ENCODE measurements around the gene NBL1. TPM values are rescaled to one million over a fixed set of nuclear protein-coding genes. Genes with fewer than 3 reads are reported as not detected.

The NBL1 gene
- total RNA-seq, 5 donors from 2014 or later (not counting 1 experiment from before 2014, with no cell fraction given) = 11.4 to 38.1 (median 13.7) TPM

- no peak for ATAC-seq (replicated peaks in 1 of 4)
- Mint-ChIP-seq H3K9me3 (no peaks in the 10 kb centered on the region), H3K36me3 (peaks cover 32% of the 10 kb centered on the region), H3K4me1 (peaks cover 30 to 37% (median 33%) of the 10 kb centered on the region in 3 donors), H3K4me3 (no peak overlapping the region), H3K27ac (no peak overlapping the region), H3K27me3 (no peaks in the 10 kb centered on the region)
- Histone ChIP-seq H3K27me3 (replicated peaks in 1 of 2; ENCODE audit: control insufficient read depth in 2 of 2, extremely low read depth in 1 of 2, insufficient read depth in 2 of 2, low read length in 1 of 2) (no peaks in the 10 kb centered on the region), H3K27ac (ENCODE audit: low read length) (no peak overlapping the region), H3K4me3 (ENCODE audit: control insufficient read depth in 1 of 2, extremely low read depth in 1 of 2, low read length in 1 of 2) (no peak overlapping the region), H3K4me1 (ENCODE audit: control insufficient read depth in 1 of 2, extremely low read depth in 1 of 2, insufficient read depth in 2 of 2, low read length in 2 of 2) (no peaks in the 10 kb centered on the region), H3K36me3 (ENCODE audit: control insufficient read depth in 2 of 2, extremely low read depth in 1 of 2, insufficient read depth in 1 of 2, low read length in 1 of 2) (peaks cover 0 to 28% of the 10 kb centered on the region in 2 donors), H3K9me3 (no peaks in the 10 kb centered on the region)
- POLR2A ChIA-PET = no interaction called here
- no peak for DNase-seq
- CTCF ChIA-PET = interaction anchor here in 1 of 2 donors (0.7 to 1.4 kb wide), 2 partner anchors 13 to 216 kb away, joined by 3 to 4 read pairs; no protein-coding TSS in a partner anchor
- WGBS (ENCODE audit: insufficient coverage) = 100% methylated on average over 2 of the region's 3 CpGs
Measured at GRCh38 chr1:19620786-19621185, 23.3 kb upstream of the NBL1 start.

DNA sequence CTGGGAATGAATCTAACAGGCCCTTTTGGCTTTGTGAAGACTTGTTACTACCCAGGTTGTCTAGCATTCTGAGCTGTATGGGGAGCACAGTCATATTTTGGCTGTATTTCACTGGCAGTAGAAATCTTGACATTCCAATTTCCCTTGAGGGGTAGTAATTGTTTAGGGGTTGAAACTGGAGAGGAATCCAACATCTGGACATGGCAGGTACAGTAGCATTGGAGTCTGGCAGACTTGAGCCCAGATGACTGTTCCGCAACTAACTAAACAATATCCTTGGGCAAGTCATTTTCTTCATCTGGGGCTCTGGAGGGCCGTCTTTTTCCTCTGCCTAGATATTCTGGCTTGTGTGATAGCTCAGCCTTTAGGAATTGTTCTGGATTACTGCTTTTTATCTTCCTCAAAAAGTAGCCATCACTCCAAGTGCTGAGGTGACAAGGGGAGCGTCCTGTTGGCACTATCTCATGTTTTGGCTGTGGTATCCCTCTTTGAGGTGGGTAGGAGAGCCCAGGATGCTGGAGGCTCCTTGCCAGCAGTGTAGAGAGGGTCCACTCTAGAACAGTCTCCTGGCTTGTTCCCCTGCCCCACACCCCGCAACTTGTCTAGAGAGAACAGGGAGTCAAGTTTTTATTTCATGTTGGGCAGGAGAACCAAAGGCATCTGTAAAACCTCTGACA is 22.7 kb upstream of the NBL1 start:
- ATAC-seq (replicated peaks in 1 of 4) (no peak), DNase-seq (no peak)
- ChIA-PET POLR2A (no interaction called here), CTCF (interaction anchor here in 1 of 2 donors (0.7 to 1.4 kb wide), 2 partner anchors 14 to 216 kb away, joined by 3 to 4 read pairs; no protein-coding TSS in a partner anchor)
- no peak overlapping the region for H3K4me3 Mint-ChIP-seq
- 100% methylated on average over 1 of the region's 4 CpGs for WGBS (ENCODE audit: insufficient coverage)
- Histone ChIP-seq H3K4me1 (ENCODE audit: control insufficient read depth in 1 of 2, extremely low read depth in 1 of 2, insufficient read depth in 2 of 2, low read length in 2 of 2) (no peaks in the 10 kb centered on the region), H3K9me3 (no peaks in the 10 kb centered on the region), H3K36me3 (ENCODE audit: control insufficient read depth in 2 of 2, extremely low read depth in 1 of 2, insufficient read depth in 1 of 2, low read length in 1 of 2) (peaks cover 4 to 33% of the 10 kb centered on the region in 2 donors), H3K27ac (ENCODE audit: low read length) (no peak overlapping the region), H3K4me3 (ENCODE audit: control insufficient read depth in 1 of 2, extremely low read depth in 1 of 2, low read length in 1 of 2) (no peak overlapping the region), H3K27me3 (replicated peaks in 1 of 2; ENCODE audit: control insufficient read depth in 2 of 2, extremely low read depth in 1 of 2, insufficient read depth in 2 of 2, low read length in 1 of 2) (no peaks in the 10 kb centered on the region)
- H3K36me3 Mint-ChIP-seq = peaks cover 35% of the 10 kb centered on the region
- no peaks in the 10 kb centered on the region for H3K9me3 Mint-ChIP-seq
- H3K4me1 Mint-ChIP-seq = peaks cover 30 to 37% (median 30%) of the 10 kb centered on the region in 3 donors
- H3K27ac Mint-ChIP-seq = no peak overlapping the region
- H3K27me3 Mint-ChIP-seq = no peaks in the 10 kb centered on the region

DNA sequence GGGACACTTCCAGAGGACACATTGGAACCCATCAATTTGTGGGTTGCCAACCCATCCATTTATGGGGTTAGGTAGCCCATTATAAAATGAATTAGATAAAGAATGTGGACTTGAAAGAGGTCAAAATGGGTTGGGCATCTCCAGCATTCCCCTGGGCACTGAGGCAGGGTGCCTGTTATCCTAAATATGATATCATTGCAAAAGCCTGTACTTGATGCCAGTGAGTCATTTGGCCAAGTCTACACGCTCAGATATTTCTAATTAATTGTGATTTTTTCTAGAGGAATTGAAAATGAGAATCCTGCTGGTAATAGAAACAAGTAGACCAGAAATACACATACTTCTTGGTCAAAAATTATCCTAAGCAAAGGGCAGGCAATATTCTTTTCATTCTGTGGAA is 21.9 kb upstream of the NBL1 start:
- H3K9me3 ChIP-seq = no peaks in the 10 kb centered on the region
- H3K4me3 ChIP-seq (ENCODE audit: control insufficient read depth in 1 of 2, extremely low read depth in 1 of 2, low read length in 1 of 2) = no peak overlapping the region
- Mint-ChIP-seq H3K27ac (no peak overlapping the region), H3K9me3 (no peaks in the 10 kb centered on the region), H3K4me3 (no peak overlapping the region), H3K27me3 (no peaks in the 10 kb centered on the region), H3K36me3 (peaks cover 37% of the 10 kb centered on the region), H3K4me1 (peaks cover 24 to 33% (median 30%) of the 10 kb centered on the region in 3 donors)
- no peaks in the 10 kb centered on the region for H3K27me3 ChIP-seq (replicated peaks in 1 of 2; ENCODE audit: control insufficient read depth in 2 of 2, extremely low read depth in 1 of 2, insufficient read depth in 2 of 2, low read length in 1 of 2)
- no peaks in the 10 kb centered on the region for H3K4me1 ChIP-seq (ENCODE audit: control insufficient read depth in 1 of 2, extremely low read depth in 1 of 2, insufficient read depth in 2 of 2, low read length in 2 of 2)
- no peak for DNase-seq
- no peak overlapping the region for H3K27ac ChIP-seq (ENCODE audit: low read length)
- peaks cover 9 to 41% of the 10 kb centered on the region in 2 donors for H3K36me3 ChIP-seq (ENCODE audit: control insufficient read depth in 2 of 2, extremely low read depth in 1 of 2, insufficient read depth in 1 of 2, low read length in 1 of 2)
- WGBS (ENCODE audit: insufficient coverage) = no CpG with 5 or more reads among the region's 1 CpG
- POLR2A ChIA-PET = no interaction called here
- CTCF ChIA-PET = no interaction called here
- no peak for ATAC-seq (replicated peaks in 1 of 4)

- Mint-ChIP-seq H3K27ac (no peak overlapping the region), H3K9me3 (no peaks in the 10 kb centered on the region), H3K36me3 (peaks cover 44% of the 10 kb centered on the region), H3K4me1 (peaks cover 23 to 33% (median 29%) of the 10 kb centered on the region in 3 donors), H3K4me3 (no peak overlapping the region), H3K27me3 (no peaks in the 10 kb centered on the region)
- ChIA-PET CTCF (no interaction called here), POLR2A (interaction anchor here in 1 of 2 donors (0.6 kb wide), 2 partner anchors 25 to 89 kb away, joined by 3 to 7 read pairs; no protein-coding TSS in a partner anchor)
- peaks cover 12 to 48% of the 10 kb centered on the region in 2 donors for H3K36me3 ChIP-seq (ENCODE audit: control insufficient read depth in 2 of 2, extremely low read depth in 1 of 2, insufficient read depth in 1 of 2, low read length in 1 of 2)
- H3K27ac ChIP-seq (ENCODE audit: low read length) = no peak overlapping the region
- WGBS (ENCODE audit: insufficient coverage) = no CpG with 5 or more reads among the region's 3 CpGs
- ATAC-seq (replicated peaks in 1 of 4) (no peak), DNase-seq (no peak)
- H3K4me3 ChIP-seq (ENCODE audit: control insufficient read depth in 1 of 2, extremely low read depth in 1 of 2, low read length in 1 of 2) = no peak overlapping the region
- no peaks in the 10 kb centered on the region for H3K4me1 ChIP-seq (ENCODE audit: control insufficient read depth in 1 of 2, extremely low read depth in 1 of 2, insufficient read depth in 2 of 2, low read length in 2 of 2)
- no peaks in the 10 kb centered on the region for H3K27me3 ChIP-seq (replicated peaks in 1 of 2; ENCODE audit: control insufficient read depth in 2 of 2, extremely low read depth in 1 of 2, insufficient read depth in 2 of 2, low read length in 1 of 2)
- no peaks in the 10 kb centered on the region for H3K9me3 ChIP-seq
Measured at GRCh38 chr1:19623523-19623922, 20.6 kb upstream of the NBL1 start.

- Mint-ChIP-seq H3K4me3 (no peak overlapping the region), H3K27ac (no peak overlapping the region), H3K9me3 (no peaks in the 10 kb centered on the region), H3K36me3 (peaks cover 50% of the 10 kb centered on the region), H3K4me1 (peaks cover 9 to 18% (median 16%) of the 10 kb centered on the region in 3 donors), H3K27me3 (no peaks in the 10 kb centered on the region)
- H3K27ac ChIP-seq (ENCODE audit: low read length) = no peak overlapping the region
- DNase-seq = no peak
- H3K27me3 ChIP-seq (replicated peaks in 1 of 2; ENCODE audit: control insufficient read depth in 2 of 2, extremely low read depth in 1 of 2, insufficient read depth in 2 of 2, low read length in 1 of 2) = no peaks in the 10 kb centered on the region
- no peaks in the 10 kb centered on the region for H3K9me3 ChIP-seq
- no peak overlapping the region for H3K4me3 ChIP-seq (ENCODE audit: control insufficient read depth in 1 of 2, extremely low read depth in 1 of 2, low read length in 1 of 2)
- H3K36me3 ChIP-seq (ENCODE audit: control insufficient read depth in 2 of 2, extremely low read depth in 1 of 2, insufficient read depth in 1 of 2, low read length in 1 of 2) = peaks cover 12 to 56% of the 10 kb centered on the region in 2 donors
- ATAC-seq (replicated peaks in 1 of 4) = no peak
- CTCF ChIA-PET = no interaction called here
- 97% methylated on average over 5 of the region's 8 CpGs for WGBS (ENCODE audit: insufficient coverage)
- no peaks in the 10 kb centered on the region for H3K4me1 ChIP-seq (ENCODE audit: control insufficient read depth in 1 of 2, extremely low read depth in 1 of 2, insufficient read depth in 2 of 2, low read length in 2 of 2)
- POLR2A ChIA-PET = no interaction called here
Measured at GRCh38 chr1:19625291-19625937, 18.7 kb upstream of the NBL1 start.

DNA sequence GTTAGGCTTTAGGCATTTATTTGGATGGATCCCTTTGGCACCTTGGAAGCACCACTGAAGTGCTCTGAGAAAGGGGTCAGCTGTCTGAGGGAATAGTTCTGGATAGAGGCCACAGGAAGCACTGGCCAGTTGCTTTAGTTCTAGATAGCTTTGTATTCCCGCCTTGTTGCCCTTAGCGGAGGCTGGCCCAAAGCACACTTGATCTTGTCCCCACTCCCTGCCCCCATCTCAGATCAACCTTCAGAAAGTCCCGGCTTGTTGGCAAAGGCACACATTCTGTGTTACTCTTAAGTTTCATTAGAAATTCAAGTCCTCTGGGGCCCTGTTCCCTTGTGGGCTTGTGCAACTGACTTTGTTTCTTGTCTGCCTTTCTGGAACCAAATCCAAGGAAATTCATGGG is 15.2 kb upstream of the NBL1 start:
- no peaks in the 10 kb centered on the region for H3K27me3 ChIP-seq (replicated peaks in 1 of 2; ENCODE audit: control insufficient read depth in 2 of 2, extremely low read depth in 1 of 2, insufficient read depth in 2 of 2, low read length in 1 of 2)
- H3K4me1 Mint-ChIP-seq = no peaks in the 10 kb centered on the region
- H3K36me3 ChIP-seq (ENCODE audit: control insufficient read depth in 2 of 2, extremely low read depth in 1 of 2, insufficient read depth in 1 of 2, low read length in 1 of 2) = peaks cover 12 to 47% of the 10 kb centered on the region in 2 donors
- no peak overlapping the region for H3K4me3 Mint-ChIP-seq
- 97% methylated on average over 3 of the region's 3 CpGs for WGBS (ENCODE audit: insufficient coverage)
- DNase-seq (no peak), ATAC-seq (replicated peaks in 1 of 4) (no peak)
- H3K27ac Mint-ChIP-seq = no peak overlapping the region
- H3K36me3 Mint-ChIP-seq = peaks cover 36% of the 10 kb centered on the region
- no peaks in the 10 kb centered on the region for H3K27me3 Mint-ChIP-seq
- no peak overlapping the region for H3K27ac ChIP-seq (ENCODE audit: low read length)
- CTCF ChIA-PET = no interaction called here
- H3K9me3 Mint-ChIP-seq = no peaks in the 10 kb centered on the region
- no peaks in the 10 kb centered on the region for H3K4me1 ChIP-seq (ENCODE audit: control insufficient read depth in 1 of 2, extremely low read depth in 1 of 2, insufficient read depth in 2 of 2, low read length in 2 of 2)
- H3K4me3 ChIP-seq (ENCODE audit: control insufficient read depth in 1 of 2, extremely low read depth in 1 of 2, low read length in 1 of 2) = no peak overlapping the region
- no peaks in the 10 kb centered on the region for H3K9me3 ChIP-seq
- POLR2A ChIA-PET = no interaction called here

Data from T-cell (primary cell).